ENCODE data around the gene TSHZ3.

The TSHZ3 gene
- long read RNA-seq, donor 1, full-length matches to known transcripts: 2 of 2 reads
- long read RNA-seq, donor 1, partial matches to known transcripts: 0 of 2 reads
- long read RNA-seq, donor 1, other reads (novel, unspliced or antisense): 0 of 2 reads
- long read RNA-seq, donor 2, full-length matches to known transcripts: 2 of 2 reads
- long read RNA-seq, donor 2, partial matches to known transcripts: 0 of 2 reads
- long read RNA-seq, donor 2, other reads (novel, unspliced or antisense): 0 of 2 reads
- long read RNA-seq, donor 3: 0 reads
- long read RNA-seq, donor 4, full-length matches to known transcripts: 3 of 3 reads
- long read RNA-seq, donor 4, partial matches to known transcripts: 0 of 3 reads
- long read RNA-seq, donor 4, other reads (novel, unspliced or antisense): 0 of 3 reads
- long read RNA-seq, donor 5, full-length matches to known transcripts: 1 of 1 reads
- long read RNA-seq, donor 5, partial matches to known transcripts: 0 of 1 reads
- long read RNA-seq, donor 5, other reads (novel, unspliced or antisense): 0 of 1 reads
- long read RNA-seq, donor 6, full-length matches to known transcripts: 6 of 6 reads
- long read RNA-seq, donor 6, partial matches to known transcripts: 0 of 6 reads
- long read RNA-seq, donor 6, other reads (novel, unspliced or antisense): 0 of 6 reads
- long read RNA-seq, donor 7: 0 reads
- long read RNA-seq, donor 8, full-length matches to known transcripts: 2 of 2 reads
- long read RNA-seq, donor 8, partial matches to known transcripts: 0 of 2 reads
- long read RNA-seq, donor 8, other reads (novel, unspliced or antisense): 0 of 2 reads

- peak; percentile 31 for DNase-seq
Observed at GRCh38 chr19:31349160-31349881, at the start of gene TSHZ3. Gene TSHZ3, minus strand, starts transcription at chr19:31349436. Its CDS starts 217 bp downstream, at chr19:31349219.

GRCh38 chr19:31397308-31397707, 48.1 kb upstream of the TSHZ3 start:
- no peak for DNase-seq

GRCh38 chr19:31392464-31392863, 43.2 kb upstream of the TSHZ3 start:
- peak; percentile 4 for DNase-seq

- DNase-seq: no peak
Observed at GRCh38 chr19:31391518-31391917, 42.3 kb upstream of the TSHZ3 start.

GRCh38 chr19:31390711-31391110, 41.5 kb upstream of the TSHZ3 start:
- DNase-seq: no peak

GRCh38 chr19:31389874-31390273, 40.6 kb upstream of the TSHZ3 start:
- no peak for DNase-seq

GRCh38 chr19:31387717-31388301, 38.6 kb upstream of the TSHZ3 start:
- DNase-seq: no peak

GRCh38 chr19:31386806-31387205, 37.6 kb upstream of the TSHZ3 start:
- no peak for DNase-seq

- DNase-seq: no peak
Observed at GRCh38 chr19:31385744-31386143, 36.5 kb upstream of the TSHZ3 start.

- no peak for DNase-seq
Observed at GRCh38 chr19:31383553-31383952, 34.3 kb upstream of the TSHZ3 start.

- DNase-seq: no peak
Observed at GRCh38 chr19:31380854-31381253, 31.6 kb upstream of the TSHZ3 start.

GRCh38 chr19:31378404-31378803, 29.2 kb upstream of the TSHZ3 start:
- DNase-seq: no peak

GRCh38 chr19:31377736-31378135, 28.5 kb upstream of the TSHZ3 start:
- DNase-seq: no peak

- no peak for DNase-seq
Observed at GRCh38 chr19:31372246-31372781, 23.1 kb upstream of the TSHZ3 start.

GRCh38 chr19:31370216-31370615, 21.0 kb upstream of the TSHZ3 start:
- no peak for DNase-seq

- no peak for DNase-seq
Observed at GRCh38 chr19:31364963-31365362, 15.7 kb upstream of the TSHZ3 start.

GRCh38 chr19:31361728-31362127, 12.5 kb upstream of the TSHZ3 start:
- DNase-seq: no peak

- DNase-seq: no peak
Observed at GRCh38 chr19:31357315-31357673, 8.1 kb upstream of the TSHZ3 start.

- DNase-seq: peak; percentile 39
Observed at GRCh38 chr19:31356587-31357314, 7.5 kb upstream of the TSHZ3 start.

- DNase-seq: peak; percentile 48
Observed at GRCh38 chr19:31355665-31356289, 6.5 kb upstream of the TSHZ3 start.
